HG03558 (cell line): ENCODE data around the gene ANO10.
"Not testable (repeated sequence)": the region's sequence is repeated elsewhere in the genome, so short reads cannot be mapped to it uniquely, and the experiment has no call there.

Experiments used
- ATAC-seq: cut with Tn5 transposase; IDR thresholded peaks from one replicate; pipeline ENCODE4 v1.9.1; 2021; ENCODE audit warnings: moderate number of reproducible peaks; ENCODE audit not compliant: unreplicated experiment; ENCODE audit errors: extremely low read depth

ANO10 gene

DNA sequence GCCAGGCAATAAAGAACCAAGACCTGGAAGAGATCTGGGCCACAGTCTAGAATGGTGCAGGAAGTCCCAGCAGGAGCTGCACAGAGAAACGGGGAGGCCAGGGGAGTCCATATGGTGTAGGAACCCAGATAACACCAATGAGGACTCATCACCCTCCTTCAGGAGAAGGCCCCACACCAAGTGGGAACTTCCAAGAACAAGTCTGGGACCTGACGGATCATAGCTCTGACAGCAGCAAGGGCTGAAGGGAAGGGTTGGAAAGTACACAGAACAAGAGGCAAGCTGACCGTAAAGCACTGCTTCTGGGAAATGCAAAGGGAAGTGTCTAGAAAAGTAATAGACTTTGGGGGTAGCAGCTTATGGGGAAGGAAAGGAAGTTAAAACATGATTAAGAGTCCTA lies 34.5 kb downstream of the ANO10 start:
- ATAC-seq = no peak

GRCh38 chr3:43584043-43584826 lies 37.6 kb downstream of the ANO10 start:
- no peak for ATAC-seq

GRCh38 chr3:43583481-43583880 lies 38.3 kb downstream of the ANO10 start:
- ATAC-seq = no peak

DNA sequence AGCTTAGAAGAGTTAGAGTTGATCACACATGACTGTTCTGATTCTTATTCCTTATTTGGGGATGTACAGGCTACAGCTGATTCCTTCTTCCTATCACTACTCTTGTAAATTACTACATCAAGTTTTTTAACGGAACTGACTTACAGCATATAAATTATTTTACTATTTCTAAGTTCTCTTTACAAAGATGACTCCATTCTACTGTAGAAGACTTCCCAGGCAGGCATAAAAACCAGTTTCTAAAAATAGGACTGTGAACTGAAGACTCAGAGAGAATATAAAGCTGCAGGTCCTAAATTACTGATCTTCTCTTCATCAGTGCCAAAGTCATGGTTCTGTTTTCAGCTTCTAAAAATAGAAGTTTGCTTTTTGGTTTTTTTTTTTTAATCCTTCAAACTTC lies 38.9 kb downstream of the ANO10 start:
- ATAC-seq = no peak

- ATAC-seq = no peak
Observed at GRCh38 chr3:43581343-43581742, 40.5 kb downstream of the ANO10 start.

DNA sequence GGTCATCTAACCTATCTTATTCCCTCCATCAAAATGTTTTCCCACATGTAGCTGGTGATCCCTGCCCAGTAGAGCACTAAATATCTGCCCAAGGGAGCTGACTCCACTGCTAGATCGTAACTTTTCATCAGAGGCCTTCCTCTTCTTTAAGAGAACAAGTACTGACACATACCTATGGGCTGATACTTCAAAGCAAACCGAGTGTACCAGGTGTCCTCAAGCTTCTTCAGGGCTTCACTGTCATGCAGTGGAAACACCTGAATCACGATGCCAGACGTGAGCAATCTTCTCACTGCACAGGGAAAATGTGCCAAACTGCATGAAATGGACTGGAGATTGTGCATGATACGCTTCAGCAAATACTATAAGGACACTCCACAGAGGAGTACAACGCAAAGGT lies 41.6 kb downstream of the ANO10 start:
- ATAC-seq = no peak

- no peak for ATAC-seq
Observed at GRCh38 chr3:43573576-43573975, 48.2 kb downstream of the ANO10 start.

DNA sequence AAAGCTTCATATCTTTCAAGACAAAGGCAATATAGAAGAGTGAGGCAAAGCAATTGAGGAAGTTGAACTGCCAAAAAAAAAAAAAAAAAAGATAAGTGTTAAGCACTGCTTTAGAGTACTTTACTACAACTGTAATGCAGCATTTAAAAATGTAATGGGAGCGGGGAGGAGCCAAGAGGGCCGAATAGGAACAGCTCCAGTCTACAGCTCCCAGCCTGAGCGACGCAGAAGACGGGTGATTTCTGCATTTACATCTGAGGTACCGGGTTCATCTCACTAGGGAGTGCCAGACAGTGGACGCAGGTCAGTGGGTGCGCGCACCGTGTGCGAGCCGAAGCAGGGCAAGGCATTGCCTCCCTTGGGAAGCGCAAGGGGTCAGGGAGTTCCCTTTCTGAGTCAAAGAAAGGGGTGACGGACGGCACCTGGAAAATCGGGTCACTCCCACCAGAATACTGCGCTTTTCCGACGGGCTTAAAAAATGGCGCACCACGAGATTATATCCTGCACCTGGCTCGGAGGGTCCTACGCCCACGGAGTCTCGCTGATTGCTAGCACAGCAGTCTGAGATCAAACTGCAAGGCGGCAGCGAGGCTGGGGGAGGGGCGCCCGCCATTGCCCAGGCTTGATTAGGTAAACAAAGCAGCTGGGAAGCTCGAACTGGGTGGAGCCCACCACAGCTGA lies 56.0 kb downstream of the ANO10 start:
- not testable (repeated sequence) for ATAC-seq

GRCh38 chr3:43559961-43560360 lies 61.9 kb downstream of the ANO10 start:
- ATAC-seq = no peak

DNA sequence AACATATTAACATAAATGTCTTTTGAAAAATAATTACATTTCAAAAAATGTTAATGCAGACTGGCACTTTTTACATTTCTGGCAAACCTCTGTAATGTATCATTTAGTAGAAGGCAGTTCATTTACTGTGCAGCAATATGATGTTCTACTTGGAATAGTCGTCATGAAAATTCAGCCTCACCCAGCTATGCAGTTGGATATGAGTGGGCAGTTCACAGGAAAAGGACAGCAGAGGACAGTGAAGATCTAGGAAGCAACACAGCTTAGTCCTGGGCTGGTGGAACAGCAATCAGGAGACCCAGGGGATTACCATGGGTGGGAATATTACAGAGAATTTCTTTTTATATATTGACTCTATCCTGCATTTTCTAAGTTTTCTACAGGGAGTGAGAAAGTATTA lies 63.6 kb downstream of the ANO10 start:
- no peak for ATAC-seq

- ATAC-seq = no peak
Observed at GRCh38 chr3:43549626-43550290, 72.1 kb downstream of the ANO10 start.

DNA sequence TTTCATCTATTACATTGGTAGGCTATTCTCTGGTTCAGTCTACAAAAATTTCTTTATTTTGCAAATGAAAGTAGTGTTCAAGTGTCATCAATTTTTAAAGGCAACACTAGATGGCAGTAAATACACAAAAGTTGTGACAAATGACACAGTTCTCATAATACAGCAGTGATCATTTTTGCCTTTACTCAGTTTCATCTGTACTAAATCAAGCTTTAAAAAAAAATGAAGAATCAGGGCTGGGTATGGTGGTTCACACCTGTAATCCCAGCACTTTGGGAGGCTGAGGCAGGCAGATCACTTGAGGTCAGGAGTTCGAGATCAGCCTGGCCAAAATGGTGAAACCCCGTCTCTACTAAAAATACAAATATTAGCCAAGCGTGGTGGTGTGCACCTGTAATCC lies 77.5 kb downstream of the ANO10 start:
- ATAC-seq = not testable (repeated sequence)

DNA sequence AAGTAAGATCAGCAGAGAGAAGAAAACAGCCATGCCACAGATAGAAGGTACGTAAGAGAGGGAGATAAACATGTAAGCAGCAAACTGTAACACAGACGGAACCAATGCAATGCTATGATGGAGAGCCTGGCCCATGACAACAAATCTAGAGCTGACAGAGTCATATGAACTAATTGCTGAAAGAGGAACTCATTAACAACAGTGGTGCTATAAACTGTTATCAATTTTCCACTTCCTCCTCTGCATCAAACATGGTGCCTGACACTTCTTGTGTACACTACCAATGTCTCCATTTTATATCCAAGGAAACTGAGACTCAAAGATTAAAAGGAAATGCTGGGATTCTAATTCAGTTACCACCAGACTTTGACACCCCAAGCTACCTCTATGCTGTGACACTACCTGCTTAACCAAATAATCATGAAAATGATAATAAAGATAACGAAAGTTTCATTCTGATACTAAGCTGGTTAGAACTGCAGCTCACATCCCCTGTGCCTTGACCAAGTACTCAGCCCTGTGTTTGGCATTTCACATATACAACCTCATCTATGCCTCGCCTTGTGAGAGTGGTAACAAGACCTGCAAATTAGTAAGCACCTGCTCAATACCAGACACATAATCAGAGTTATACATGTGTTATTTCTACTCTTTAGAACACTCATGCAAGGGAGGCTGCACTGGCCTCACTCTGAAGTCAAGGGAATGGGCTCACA lies 79.3 kb downstream of the ANO10 start:
- no peak for ATAC-seq

DNA sequence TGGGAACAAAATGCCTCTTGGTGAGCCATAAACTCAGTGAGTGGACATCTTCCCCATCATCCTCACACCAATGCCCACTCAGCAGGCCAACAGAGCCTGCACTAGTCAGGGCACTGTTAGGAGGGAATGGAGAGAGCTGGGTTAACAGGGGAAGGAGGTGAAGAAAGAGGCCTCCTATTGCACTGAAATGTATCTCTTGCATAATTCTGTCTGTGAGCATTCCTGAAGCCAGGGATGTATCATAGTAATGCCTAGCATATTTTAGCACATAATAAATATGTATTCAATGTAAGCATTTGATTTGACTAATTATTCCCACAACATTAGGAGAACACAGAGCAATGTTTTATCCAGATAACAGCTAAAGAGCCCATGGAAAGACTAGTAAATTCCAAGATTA lies 81.2 kb downstream of the ANO10 start:
- ATAC-seq = no peak

DNA sequence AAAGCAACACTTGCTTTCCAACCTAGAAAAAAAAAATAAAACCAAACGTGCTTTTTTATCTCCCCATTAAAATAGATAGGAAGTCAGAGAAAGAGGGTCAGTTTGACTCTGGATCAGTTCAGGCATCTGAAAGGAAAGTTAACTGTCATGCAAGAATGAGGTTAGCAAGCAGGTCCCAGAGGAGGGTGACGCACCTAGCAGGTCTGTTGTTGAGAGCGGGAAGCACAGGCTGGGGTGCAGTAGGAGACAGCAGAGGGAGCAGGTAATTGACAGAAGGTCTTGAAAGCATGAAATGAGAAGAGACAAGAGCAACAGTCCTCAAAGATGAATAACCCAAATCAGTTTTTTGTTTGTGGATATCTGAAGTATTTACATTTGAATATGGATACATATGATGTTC lies 82.5 kb downstream of the ANO10 start:
- ATAC-seq = no peak

GRCh38 chr3:43537225-43537624 lies 84.6 kb downstream of the ANO10 start:
- no peak for ATAC-seq

GRCh38 chr3:43534675-43535074 lies 87.1 kb downstream of the ANO10 start:
- ATAC-seq = no peak

GRCh38 chr3:43533009-43533408 lies 88.8 kb downstream of the ANO10 start:
- ATAC-seq = no peak

- ATAC-seq = no peak
Observed at GRCh38 chr3:43531835-43532234, 90.0 kb downstream of the ANO10 start.

- ATAC-seq = no peak
Observed at GRCh38 chr3:43528498-43529099, 93.2 kb downstream of the ANO10 start.
